Keratinocyte (primary cell): Measurements from ENCODE around the gene PLCL1. TPM values are rescaled to one million over a fixed set of nuclear protein-coding genes. Genes with fewer than 3 reads are reported as not detected.

Source experiments
- DNase-seq: peaks from one replicate; pipeline ENCODE4 v3.0.0-alpha.2; 2011; ENCODE audit warnings: low read depth, missing footprints, low spot score
- FAIRE-seq: peaks from 2 replicates; lab custom pipeline; 2011; peaks lifted over from hg19 to GRCh38; lab: Jason Lieb, UNC
- H2AFZ ChIP-seq: 2 replicates; pipeline ENCODE4 v1.6.0; 2012; ENCODE audit warnings: low read length, control low read depth, inconsistent platforms; ENCODE audit not compliant: control insufficient read depth
- H3K27ac ChIP-seq: 2 replicates; pipeline ENCODE4 v1.5.1; 2011; ENCODE audit warnings: low read length; ENCODE audit not compliant: control insufficient read depth, insufficient read depth
- H3K27me3 ChIP-seq: 3 replicates; pipeline ENCODE4 v1.6.0; 2011; ENCODE audit warnings: low read length; ENCODE audit not compliant: control insufficient read depth, insufficient read depth; ENCODE audit errors: extremely low read depth
- H3K36me3 ChIP-seq, 2 experiments: 2 replicates in 1 of 2; 3 replicates in 1 of 2; pipeline ENCODE4 v1.5.1; 2011; ENCODE audit warnings: low read length in 2 of 2, mild to moderate bottlenecking in 1 of 2; ENCODE audit not compliant: control insufficient read depth in 2 of 2, insufficient read depth in 2 of 2; ENCODE audit errors: extremely low read depth in 1 of 2
- H3K4me1 ChIP-seq: 3 replicates; pipeline ENCODE4 v1.5.1; 2011; ENCODE audit warnings: low read length; ENCODE audit not compliant: control insufficient read depth, insufficient read depth; ENCODE audit errors: extremely low read depth
- H3K4me2 ChIP-seq: 3 replicates; pipeline ENCODE4 v1.6.0; 2011; ENCODE audit warnings: low read depth, low read length; ENCODE audit not compliant: control insufficient read depth, insufficient read depth; ENCODE audit errors: extremely low read depth
- H3K4me3 ChIP-seq, 3 experiments: fragments of 200-600 bp in 1 of 3; sonication (generic) in 1 of 3; 2 replicates in 2 of 3; 3 replicates in 1 of 3; pipeline ENCODE4 v1.5.1; 2011 to 2016; ENCODE audit warnings: low read length in 3 of 3, mild to moderate bottlenecking in 3 of 3, control low read depth in 2 of 3, inconsistent platforms in 1 of 3, low read depth in 1 of 3, mixed read lengths in 1 of 3, mixed run types in 1 of 3, moderate library complexity in 1 of 3; ENCODE audit not compliant: control insufficient read depth in 2 of 3, insufficient read depth in 2 of 3; ENCODE audit errors: extremely low read depth in 1 of 3
- H3K79me2 ChIP-seq: 2 replicates; pipeline ENCODE4 v1.6.0; 2012; ENCODE audit warnings: low read length; ENCODE audit not compliant: control insufficient read depth, insufficient read depth
- H3K9ac ChIP-seq: 3 replicates; pipeline ENCODE4 v1.6.0; 2011; ENCODE audit warnings: low read length; ENCODE audit not compliant: control insufficient read depth, insufficient read depth; ENCODE audit errors: extremely low read depth
- H3K9me1 ChIP-seq: 3 replicates; pipeline ENCODE4 v1.6.0; 2011; ENCODE audit warnings: low read length; ENCODE audit not compliant: control insufficient read depth, insufficient read depth; ENCODE audit errors: extremely low read depth
- H3K9me3 ChIP-seq: 2 replicates; pipeline ENCODE4 v1.5.1; 2012; ENCODE audit warnings: low read depth, low read length; ENCODE audit not compliant: control insufficient read depth
- H4K20me1 ChIP-seq: 3 replicates; pipeline ENCODE4 v1.6.0; 2011; ENCODE audit warnings: low read length; ENCODE audit not compliant: control insufficient read depth, insufficient read depth; ENCODE audit errors: extremely low read depth
- EZH2 ChIP-seq: IDR thresholded peaks from one replicate; pipeline ENCODE4 v1.6.1; 2012; ENCODE audit warnings: inconsistent platforms, mild to moderate bottlenecking, low read length, moderate library complexity
- dilution Hi-C: fragments of 300-500 bp; cut with MboI; formaldehyde crosslinking; loops from one replicate; pipeline ENCODE4 v1.7.0; 2020; ENCODE audit warnings: low sequenced_read_pairs; ENCODE audit not compliant: extremely low pct_ligation_motif_present
- polyA plus RNA-seq, 5 experiments: library from polyadenylated mRNA; depleted of rRNA in 3 of 5; stranded (reverse) in 3 of 5; stranded (forward) in 1 of 5; unstranded in 1 of 5; fragments of >200 nt; gene quantifications; 1 replicate in 1 of 5; 2 replicates in 3 of 5; 3 replicates in 1 of 5; pipeline versions ENCODE4 v1.2.1 to v1.2.3, GENCODE V29; 2011 to 2012; ENCODE audit warnings: missing spikeins in 2 of 5, low read depth in 1 of 5, low replicate concordance in 1 of 5
- TF ChIP-seq, protein P1 (sequence below), 3 experiments: IDR thresholded peaks in 1 of 3; conservative IDR thresholded peaks in 1 of 3; optimal IDR thresholded peaks in 1 of 3; 2 replicates in 2 of 3; 3 replicates in 1 of 3; pipeline versions ENCODE3 to v1.5.1; 2011; ENCODE audit warnings: low read length in 3 of 3, mild to moderate bottlenecking in 3 of 3, moderate library complexity in 2 of 3, control low read depth in 1 of 3, inconsistent platforms in 1 of 3; ENCODE audit not compliant: insufficient read depth in 2 of 3; ENCODE audit errors: extremely low read depth in 1 of 3

The PLCL1 gene
- polyA plus RNA-seq, 1 donor (not counting 4 experiments of a cell fraction or from before 2014, with no cell fraction given): 0.01 TPM

DNA sequence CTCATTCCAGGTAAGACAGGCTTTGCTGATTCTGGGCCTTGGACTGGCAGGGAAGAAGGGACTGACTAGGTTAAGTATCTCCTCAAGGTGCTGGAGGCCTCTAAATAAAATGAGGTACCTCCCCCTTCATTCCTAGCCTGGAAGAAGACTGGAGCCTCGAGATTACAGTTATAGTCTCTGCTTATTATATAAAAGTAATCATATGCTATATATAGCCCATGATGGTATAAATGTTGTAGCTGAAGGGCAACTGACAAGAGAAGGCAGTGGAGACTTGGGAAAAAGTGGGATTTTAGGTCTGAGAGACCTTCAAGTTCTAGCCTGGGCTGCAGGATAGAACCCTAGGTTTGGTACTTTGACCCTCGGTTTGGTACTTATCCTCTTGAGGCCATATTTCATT is 248.3 kb downstream of the PLCL1 start:
- DNase-seq (no peak), FAIRE-seq (no peak)
- Histone ChIP-seq H3K79me2 (no peaks in the 10 kb centered on the region), H3K9me3 (no peaks in the 10 kb centered on the region), H3K27me3 (no peaks in the 10 kb centered on the region), H3K36me3 (no peaks in the 10 kb centered on the region), H3K9ac (no peak overlapping the region), H4K20me1 (no peaks in the 10 kb centered on the region), H3K4me1 (no peaks in the 10 kb centered on the region), H3K4me2 (no peak overlapping the region), H3K4me3 (no peak overlapping the region), H2AFZ (no peak overlapping the region), H3K27ac (no peak overlapping the region), H3K9me1 (no peaks in the 10 kb centered on the region)
- no peak for TF ChIP-seq EZH2
- TF ChIP-seq, protein P1, sequence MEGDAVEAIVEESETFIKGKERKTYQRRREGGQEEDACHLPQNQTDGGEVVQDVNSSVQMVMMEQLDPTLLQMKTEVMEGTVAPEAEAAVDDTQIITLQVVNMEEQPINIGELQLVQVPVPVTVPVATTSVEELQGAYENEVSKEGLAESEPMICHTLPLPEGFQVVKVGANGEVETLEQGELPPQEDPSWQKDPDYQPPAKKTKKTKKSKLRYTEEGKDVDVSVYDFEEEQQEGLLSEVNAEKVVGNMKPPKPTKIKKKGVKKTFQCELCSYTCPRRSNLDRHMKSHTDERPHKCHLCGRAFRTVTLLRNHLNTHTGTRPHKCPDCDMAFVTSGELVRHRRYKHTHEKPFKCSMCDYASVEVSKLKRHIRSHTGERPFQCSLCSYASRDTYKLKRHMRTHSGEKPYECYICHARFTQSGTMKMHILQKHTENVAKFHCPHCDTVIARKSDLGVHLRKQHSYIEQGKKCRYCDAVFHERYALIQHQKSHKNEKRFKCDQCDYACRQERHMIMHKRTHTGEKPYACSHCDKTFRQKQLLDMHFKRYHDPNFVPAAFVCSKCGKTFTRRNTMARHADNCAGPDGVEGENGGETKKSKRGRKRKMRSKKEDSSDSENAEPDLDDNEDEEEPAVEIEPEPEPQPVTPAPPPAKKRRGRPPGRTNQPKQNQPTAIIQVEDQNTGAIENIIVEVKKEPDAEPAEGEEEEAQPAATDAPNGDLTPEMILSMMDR (optimal IDR thresholded peaks at IDR 0.05 in 1 of 3, IDR thresholded peaks at IDR 0.05 in 1 of 3, conservative IDR thresholded peaks at IDR 0.05 in 1 of 3; ENCODE audit: extremely low read depth in 1 of 3, insufficient read depth in 2 of 3, low read length in 3 of 3): no peak
- dilution Hi-C loops: no loop called here

DNA sequence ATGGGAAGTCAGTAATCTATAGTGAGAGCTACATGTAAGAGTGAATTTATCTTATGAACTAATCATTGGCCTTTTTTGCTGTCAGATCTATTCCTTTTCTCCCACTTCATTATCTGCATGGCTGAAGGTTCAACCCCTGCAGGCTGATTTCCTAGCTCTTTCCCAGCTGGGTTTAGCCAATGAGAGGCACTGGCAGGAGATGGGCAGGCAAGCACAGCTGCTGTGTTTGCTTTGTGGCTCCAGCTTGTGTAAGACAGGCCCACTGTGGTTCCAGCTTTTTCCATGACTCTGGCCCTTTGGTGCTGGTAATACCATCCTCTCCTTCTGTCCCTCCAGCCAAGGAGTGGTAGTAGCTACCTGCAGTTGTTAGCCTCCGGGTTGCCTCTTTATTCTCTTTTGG is 248.8 kb downstream of the PLCL1 start:
- Histone ChIP-seq H3K4me2 (no peak overlapping the region), H3K9me3 (no peaks in the 10 kb centered on the region), H3K9me1 (no peaks in the 10 kb centered on the region), H3K27me3 (no peaks in the 10 kb centered on the region), H3K79me2 (no peaks in the 10 kb centered on the region), H3K36me3 (no peaks in the 10 kb centered on the region), H3K9ac (no peak overlapping the region), H2AFZ (no peak overlapping the region), H4K20me1 (no peaks in the 10 kb centered on the region), H3K4me1 (no peaks in the 10 kb centered on the region), H3K4me3 (no peak overlapping the region), H3K27ac (no peak overlapping the region)
- no peak for TF ChIP-seq EZH2
- TF ChIP-seq, protein P1 (optimal IDR thresholded peaks at IDR 0.05 in 1 of 3, IDR thresholded peaks at IDR 0.05 in 1 of 3, conservative IDR thresholded peaks at IDR 0.05 in 1 of 3; ENCODE audit: extremely low read depth in 1 of 3, insufficient read depth in 2 of 3, low read length in 3 of 3): no peak
- dilution Hi-C loops: no loop called here
- no peak for FAIRE-seq
- DNase-seq: no peak
